HG02981 (cell line): Measurements from ENCODE around the gene ITPKB.
"Not testable (repeated sequence)": the region's sequence is repeated elsewhere in the genome, so short reads cannot be mapped to it uniquely, and the experiment has no call there.

Experiments
- ATAC-seq: cut with Tn5 transposase; IDR thresholded peaks from one replicate; pipeline ENCODE4 v1.9.1; 2021; ENCODE audit warnings: mild to moderate bottlenecking, moderate library complexity; ENCODE audit not compliant: unreplicated experiment

Gene ITPKB

GRCh38 chr1:226606311-226607267 lies 132.5 kb downstream of the ITPKB start:
- ATAC-seq: no peak

GRCh38 chr1:226605318-226605950 lies 133.6 kb downstream of the ITPKB start:
- ATAC-seq: no peak

- no peak for ATAC-seq
These were observed 134.3 kb downstream of the ITPKB start for GRCh38 chr1:226604560-226605317.

GRCh38 chr1:226603858-226604559 lies 135.1 kb downstream of the ITPKB start:
- no peak for ATAC-seq

GRCh38 chr1:226603022-226603857 lies 135.8 kb downstream of the ITPKB start:
- ATAC-seq: no peak

GRCh38 chr1:226602186-226603021 lies 136.7 kb downstream of the ITPKB start:
- ATAC-seq: no peak

- no peak for ATAC-seq
These were observed 137.6 kb downstream of the ITPKB start for GRCh38 chr1:226601456-226601855.

- no peak for ATAC-seq
These were observed 138.8 kb downstream of the ITPKB start for GRCh38 chr1:226600254-226600653.

GRCh38 chr1:226599636-226600238 lies 139.3 kb downstream of the ITPKB start:
- ATAC-seq: no peak

- ATAC-seq: not testable (repeated sequence)
These were observed 140.1 kb downstream of the ITPKB start for GRCh38 chr1:226598955-226599354.

- no peak for ATAC-seq
These were observed 140.6 kb downstream of the ITPKB start for GRCh38 chr1:226598455-226598849.

- no peak for ATAC-seq
These were observed 141.2 kb downstream of the ITPKB start for GRCh38 chr1:226597616-226598454.

- no peak for ATAC-seq
These were observed 142.4 kb downstream of the ITPKB start for GRCh38 chr1:226596531-226597165.

- no peak for ATAC-seq
These were observed 145.5 kb downstream of the ITPKB start for GRCh38 chr1:226593541-226593940.

- ATAC-seq: no peak
These were observed 148.5 kb downstream of the ITPKB start for GRCh38 chr1:226590614-226591013.

- no peak for ATAC-seq
These were observed 149.9 kb downstream of the ITPKB start for GRCh38 chr1:226589008-226589733.

GRCh38 chr1:226588484-226588883 lies 150.6 kb downstream of the ITPKB start:
- ATAC-seq: no peak
